NCI-H2196 treated with DMSO at 0.1 percent for 48 hours (cell line): ENCODE measurements around the gene KLF2.

Experiments used
- DNase-seq: peaks from one replicate; lab custom pipeline; 2025; ENCODE audit not compliant: unreplicated experiment; lab: John Stamatoyannopoulos, UW

Gene KLF2

DNA sequence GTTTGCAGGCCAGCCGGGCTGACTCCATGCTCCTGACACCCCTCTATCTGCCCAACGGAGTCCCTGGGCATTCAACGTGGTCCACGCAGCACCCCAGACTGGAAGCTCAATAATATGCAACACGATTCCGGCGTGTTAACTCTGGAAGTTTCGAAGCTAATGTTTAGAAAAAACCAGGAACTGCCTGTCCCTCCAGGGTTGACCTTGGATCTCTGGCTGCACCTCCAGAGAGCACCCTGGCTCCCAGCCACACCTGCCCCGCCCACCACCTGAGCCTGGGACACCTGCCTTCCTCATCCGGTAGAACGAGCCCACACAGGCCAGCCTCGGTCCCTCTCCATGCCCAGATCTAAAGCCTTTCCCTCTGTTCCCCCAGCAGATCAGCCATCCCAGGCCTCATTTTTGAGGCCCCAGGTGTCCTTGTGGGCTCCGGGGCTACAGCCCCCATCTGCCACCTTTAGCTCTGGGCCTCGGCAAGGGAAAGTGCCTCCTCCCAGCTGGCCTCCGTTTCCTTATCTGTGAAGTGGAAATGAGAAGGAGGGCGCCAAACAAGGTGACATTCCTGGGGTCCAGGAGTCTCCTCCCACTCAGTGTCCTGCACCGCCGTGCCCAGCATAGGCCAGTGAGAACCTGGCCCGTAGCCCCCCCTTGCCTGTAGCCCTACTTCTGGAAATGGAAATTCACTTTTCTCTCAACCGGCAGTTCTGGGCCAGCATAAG is 38.7 kb downstream of the KLF2 start:
- DNase-seq = peak; percentile 45

DNA sequence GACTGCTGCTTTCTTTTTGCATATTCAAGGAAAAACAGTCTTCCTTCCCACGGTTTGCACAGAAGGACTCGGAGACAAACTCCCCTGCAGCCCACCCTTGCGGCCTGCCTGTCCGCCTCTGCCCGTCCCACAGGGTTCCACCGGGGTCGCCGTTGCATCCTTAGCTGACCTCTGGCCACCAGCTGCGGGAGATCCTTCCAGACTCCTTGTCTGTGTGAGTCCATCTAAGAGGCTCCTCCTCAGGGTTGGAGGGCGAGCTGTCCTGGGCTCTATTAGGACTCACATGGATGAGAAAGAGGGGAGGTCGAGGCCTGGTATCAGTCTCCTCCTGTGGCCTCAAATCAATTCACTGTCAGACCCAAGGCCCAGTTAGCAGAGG is 39.2 kb downstream of the KLF2 start:
- DNase-seq = no peak

DNA sequence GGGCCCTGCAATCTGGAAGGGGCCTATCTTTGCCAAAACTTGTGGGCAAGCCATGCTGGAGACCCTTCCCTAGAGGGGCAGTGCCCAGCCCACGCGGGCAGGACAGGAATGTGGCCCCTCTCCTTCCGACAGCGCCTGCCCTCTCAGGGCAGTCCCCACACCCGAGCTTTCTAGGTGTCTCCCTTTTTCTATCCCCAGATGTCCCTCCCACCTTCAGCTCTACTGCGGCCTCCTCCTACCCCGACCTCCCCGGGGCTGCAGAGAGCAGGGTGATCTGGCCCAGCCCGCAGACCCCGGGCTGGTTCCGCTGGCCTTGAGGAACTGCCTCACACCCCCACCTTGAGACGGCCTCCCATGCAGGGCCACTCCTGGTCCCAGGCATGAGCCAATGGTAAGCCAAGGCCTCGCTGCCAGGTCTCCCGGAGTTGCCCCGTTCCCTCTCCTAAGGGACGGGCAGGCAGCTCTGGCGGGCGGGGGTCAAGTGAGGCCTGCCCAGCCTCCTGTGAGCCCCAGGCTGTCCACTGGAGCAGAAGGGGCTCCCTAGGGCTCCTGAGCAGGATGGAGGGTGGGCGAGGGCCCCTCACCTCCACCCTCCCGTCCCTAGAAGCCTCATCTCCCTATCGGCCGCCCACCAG is 39.7 kb downstream of the KLF2 start:
- no peak for DNase-seq

DNA sequence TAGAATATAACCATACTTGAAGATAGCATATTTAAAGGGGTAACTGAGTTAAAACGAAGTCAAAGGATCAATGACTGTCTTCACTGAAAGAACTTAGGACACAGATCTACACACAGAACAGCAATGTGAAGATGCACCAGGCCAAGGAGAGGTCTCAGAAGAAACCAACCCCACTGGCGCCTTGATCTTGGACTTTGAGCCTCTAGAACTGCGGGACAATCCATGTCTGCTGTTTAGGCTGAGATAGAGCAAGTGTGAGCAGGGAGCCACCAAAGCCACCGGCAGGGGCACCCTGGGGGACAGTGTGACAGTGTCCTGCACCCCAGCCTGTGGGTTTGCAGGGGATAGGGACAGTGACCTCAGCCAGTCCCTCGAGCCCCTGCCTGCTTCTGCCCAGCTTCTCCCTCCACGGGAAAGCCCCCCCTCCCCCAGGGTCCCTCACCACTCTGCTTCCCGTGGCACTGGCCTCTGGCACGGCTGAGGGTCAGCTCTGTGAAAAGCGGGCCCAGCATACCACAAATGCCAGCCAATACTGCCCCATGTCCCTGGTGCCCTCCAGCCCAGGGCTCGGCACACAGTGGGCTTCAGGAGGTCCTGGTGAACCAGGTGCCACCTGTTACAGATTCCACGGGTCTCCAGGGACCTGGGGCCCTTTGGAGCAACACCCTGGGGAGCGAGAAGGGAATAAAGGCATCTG is 40.8 kb downstream of the KLF2 start:
- DNase-seq = no peak

DNA sequence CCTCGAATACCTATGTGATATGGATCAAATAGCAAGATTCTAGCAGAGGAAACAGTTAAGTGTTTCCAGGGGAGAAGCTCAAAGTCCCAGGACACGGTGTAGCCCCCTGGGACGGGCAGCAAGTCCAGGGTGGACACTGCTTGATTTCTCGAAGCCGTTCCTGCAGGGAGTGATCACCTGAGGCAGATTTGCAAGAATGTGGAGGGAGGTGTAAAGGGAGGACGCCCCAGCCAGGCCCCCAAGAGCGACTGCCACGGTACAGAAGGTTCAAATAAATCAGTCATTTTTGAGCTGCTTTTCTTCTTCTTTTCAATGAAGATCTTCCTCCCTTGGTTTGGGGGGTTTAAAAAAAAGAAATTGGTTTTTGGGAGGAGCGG is 41.4 kb downstream of the KLF2 start:
- DNase-seq = no peak

DNA sequence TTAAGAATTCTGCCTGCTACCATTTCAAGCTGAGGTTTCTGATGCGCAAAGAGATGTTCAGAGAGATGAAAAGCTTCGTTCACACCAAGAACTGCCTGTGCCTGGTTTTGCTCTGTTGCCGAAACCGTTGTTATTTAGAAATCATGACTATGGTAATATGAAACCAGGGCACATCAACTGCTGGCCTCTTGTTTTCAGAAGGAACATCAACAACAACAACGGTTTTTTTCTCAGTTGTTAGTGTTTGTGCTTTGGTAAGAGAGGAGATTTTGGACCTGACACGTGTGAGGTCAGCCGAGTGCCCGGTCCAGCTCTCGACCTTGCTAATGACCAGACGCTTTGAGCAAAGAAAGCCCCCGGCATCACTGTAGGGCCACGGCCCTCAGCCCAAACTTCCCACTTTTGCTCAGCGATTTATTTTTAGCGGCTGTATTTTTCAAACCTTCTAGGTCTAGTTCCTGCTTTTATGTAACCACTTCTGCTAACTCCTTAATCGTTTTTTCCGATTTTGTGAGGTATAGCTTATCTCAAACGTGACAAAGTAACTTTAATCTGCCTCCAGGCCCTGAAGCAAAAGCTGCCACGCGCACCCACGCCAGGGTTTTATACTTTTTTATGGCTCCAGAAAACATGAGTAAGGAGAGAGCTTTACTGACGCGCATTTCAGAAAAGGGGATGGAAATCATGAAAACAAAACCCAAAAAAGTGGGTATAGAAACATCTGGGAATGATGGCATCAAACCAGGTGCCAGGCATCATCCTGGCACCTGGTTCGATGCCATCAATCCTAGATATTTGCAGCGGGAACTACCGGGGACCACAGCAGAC is 42.0 kb downstream of the KLF2 start:
- DNase-seq = no peak

DNA sequence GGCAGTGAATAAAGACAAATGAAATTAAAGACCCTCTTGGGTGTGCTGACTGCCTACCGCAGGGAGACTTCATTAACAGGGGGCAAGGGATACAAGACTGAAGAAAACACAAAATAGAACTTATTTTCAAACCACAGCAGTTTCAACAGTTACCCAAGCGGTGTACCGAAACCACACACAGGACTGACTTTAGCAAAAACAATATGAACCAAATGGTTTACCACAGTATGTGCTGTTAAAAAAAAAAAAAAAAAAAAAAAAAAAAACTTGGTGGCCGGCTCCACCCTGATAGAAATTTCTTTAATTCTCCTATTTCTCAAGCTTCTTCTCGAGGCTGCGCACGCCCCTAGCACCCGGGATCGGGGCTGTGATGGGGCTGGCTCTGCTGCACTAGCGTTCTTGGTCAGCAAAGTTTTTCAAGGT is 42.6 kb downstream of the KLF2 start:
- DNase-seq = no peak

DNA sequence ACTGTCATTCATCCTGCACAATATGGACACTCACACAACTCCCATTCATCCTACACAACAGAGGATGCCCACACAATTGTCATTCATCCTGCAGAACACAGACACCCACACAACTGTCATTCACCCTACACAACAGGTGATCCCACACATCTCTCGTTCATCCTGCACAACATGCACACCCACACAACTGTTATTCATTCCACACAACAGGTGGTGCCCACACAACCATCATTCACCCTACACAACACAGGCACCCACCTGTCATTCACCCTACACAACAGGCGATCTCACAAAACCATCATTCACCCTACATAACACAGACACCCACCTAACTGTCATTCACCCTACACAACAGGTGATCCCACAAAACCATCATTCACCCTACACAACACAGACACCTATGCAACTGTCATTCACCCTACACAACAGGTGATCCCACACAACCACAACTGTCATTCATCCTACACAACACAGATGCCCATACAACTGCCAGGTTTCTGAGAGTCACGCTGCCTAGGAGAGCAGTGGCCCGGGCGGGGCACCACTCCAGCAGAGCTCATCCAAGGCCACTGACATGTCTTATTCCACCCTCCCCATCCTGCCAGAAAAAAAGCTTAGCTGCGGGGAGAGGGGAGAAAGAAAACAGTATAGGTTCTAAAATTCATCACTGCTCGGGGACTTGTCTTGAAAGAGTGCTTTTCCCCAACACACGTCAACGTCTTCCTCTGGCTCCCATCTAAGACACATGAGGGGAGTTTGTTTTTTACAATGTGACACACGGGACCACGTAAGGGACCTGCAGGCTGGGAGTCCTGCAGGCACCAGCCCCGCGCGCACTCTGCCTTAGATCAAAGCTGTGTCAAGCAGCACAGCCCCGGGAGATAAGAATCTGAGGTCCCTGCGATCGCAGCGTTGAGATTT is 44.0 kb downstream of the KLF2 start:
- DNase-seq = no peak

DNA sequence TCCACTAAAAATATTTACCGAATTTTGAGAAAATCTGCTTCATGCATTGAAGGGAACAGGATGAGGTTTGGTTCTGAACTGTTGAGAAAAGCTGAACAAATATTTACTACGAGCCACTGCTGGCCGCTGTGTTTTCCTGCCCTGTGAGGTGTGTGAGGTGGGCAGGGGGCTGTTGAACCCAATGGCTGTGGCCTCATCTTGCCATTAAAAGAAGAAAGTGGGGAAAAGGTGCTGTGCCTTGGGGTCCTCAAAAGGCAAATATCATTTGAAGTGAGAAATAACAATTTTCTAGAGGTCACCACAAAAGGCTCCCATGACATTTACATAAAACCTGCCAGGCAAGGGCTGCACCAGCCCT is 44.7 kb downstream of the KLF2 start:
- no peak for DNase-seq

DNA sequence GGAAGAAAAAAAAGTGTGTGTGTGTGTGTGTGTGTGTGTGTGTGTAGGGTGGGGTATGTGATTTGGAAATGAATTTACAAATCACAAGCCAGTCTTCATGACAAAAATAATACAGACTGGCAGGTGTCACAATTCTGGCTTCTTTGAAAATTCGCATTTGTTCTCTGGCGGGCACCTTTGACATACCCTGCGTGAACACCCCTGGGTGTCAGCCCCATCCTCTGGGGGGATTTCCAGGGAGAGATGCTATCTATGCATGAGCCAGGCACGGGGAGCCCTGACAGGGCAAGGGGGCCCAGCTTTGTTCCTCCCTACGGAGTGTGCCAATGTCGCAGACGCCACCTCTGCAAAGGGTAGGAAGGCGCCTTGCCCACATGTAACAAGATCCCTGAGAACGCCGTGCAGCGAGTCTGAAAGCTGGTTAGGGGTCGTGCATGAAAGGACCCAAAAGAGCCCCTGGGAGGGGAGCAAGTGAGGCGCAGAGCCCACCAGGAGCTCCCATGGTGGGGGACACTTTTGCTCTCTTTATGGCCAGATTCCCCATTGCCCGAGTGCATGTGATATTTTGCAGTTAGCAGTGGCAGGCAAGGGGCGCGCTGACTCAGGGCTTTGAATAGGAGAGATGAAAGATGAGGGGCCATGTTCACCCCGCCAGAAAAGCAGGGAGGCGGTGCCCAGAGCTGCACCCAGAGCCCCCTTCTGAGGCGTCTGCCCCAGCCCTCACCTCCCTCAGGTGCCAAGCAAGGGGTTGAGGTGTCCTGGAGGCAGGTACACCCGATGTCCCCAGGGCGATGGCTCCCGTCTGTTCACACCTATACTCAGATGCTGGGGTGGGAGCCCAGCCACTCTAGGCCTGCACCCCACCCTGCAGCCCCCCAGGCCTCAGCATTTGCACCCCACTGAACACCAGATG is 45.3 kb downstream of the KLF2 start:
- DNase-seq = no peak

DNA sequence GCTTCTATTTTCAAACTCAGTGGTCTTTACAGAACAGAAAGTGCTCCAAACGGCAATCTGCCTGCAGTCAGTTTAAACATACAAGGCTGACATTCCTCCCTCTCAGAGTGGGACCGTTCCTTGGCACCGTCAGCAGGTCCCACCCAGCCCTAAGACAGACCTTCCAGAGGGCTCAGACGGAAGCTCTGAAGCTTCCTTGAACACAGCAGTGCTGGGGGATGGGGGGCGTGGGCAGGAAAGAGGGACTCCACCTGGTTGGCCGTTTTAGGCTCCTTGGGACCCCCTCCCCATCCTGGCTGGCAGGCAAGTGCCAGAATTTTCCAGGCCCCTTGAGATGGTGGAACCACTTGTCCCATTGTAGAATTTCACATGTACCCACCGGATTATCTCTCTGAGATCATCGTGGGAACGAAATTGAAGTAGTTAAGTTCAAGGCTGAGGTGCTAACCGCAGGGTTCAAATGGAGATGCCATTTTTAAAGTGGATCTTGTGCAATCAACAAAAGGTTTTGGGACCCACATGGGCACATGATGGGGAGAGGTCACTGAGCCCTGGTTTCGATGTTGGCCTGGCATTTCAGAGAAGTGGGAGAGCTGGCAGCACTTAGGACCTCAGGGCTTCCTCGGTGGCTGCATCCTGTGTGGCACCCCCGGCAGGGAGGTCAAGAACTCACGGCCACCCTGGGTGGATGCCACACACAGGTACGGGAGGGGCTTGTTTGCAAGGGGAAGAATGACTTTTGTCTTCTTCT is 46.2 kb downstream of the KLF2 start:
- DNase-seq = no peak

DNA sequence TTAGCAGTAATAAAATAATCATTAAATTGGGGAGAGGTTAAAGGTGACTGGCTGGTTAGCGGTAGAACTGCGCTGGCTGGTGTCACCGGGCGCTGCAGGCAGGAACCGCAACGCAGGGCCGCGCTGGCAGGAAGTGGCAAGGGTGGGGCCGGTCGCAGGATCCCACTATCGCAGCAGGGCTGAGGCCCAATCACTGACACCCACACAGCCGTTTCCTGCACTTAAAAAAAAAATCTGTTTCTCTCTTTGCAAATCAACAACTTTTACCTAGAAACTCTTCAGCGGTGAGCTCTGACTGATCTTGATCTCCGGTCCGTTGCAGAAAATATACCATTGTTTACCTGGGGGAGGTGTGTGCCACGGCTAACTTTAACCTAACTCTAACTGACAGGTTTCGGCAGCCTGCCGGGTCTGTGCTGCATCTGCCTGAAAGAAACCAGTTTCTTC is 46.9 kb downstream of the KLF2 start:
- no peak for DNase-seq

DNA sequence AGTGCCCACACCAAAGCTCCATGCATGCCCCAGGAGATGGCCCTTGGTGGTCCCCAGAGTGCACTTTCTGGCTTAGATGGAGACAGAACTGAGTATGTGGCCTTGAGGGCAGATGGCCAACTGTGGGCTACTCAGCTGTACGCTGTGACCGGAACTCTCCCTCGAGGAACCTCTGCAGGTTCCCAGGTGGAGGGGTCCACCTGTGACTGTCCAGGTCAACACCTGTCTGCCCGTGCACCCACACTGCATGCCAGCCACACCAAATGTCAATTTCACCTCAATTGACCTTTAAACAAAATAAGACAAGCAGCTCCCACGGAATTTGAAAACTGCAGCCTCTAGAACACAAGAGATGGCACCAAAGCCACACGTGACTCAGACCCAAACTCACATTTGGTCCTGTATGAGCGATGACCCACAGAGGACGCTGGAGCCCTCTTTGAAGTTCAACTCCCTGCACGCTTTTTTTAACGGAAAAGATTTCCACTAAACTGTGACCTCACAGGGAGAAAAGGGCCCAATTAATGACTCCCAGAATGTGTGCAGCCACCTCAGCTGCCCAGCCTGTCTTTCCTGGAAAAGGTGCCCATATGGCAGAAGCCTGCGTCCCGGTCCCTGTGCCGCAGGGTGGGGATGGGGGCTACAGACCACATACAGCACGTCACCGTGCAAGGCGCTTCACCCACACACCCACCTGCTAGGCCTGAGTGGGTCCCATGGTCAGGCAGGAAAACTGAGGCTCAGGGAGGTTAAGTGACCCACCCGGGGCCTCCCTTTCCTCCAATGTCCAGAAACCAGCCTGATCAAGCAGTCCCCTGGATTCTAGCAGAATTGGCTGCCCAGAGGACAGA is 47.7 kb downstream of the KLF2 start:
- DNase-seq = no peak

DNA sequence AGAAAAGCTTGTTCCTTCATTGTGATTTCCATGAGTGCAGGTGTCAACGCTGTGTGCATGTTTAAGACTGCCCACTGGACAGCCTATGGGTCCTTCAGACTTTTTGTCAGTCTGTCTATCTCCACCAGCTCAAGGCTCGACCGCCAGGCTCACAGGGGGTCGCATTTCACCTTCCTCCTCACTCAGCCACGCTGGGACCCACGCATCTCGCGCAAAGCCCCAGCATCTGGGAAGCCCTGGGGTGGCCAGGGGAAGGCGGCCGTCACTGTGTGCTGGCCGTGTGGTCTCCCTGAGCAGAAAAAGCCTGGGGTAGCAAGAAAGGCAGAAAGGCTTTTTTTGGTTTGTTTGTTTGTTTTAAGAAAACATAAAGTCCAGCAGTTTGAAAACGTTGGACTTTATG is 48.5 kb downstream of the KLF2 start:
- DNase-seq = no peak

DNA sequence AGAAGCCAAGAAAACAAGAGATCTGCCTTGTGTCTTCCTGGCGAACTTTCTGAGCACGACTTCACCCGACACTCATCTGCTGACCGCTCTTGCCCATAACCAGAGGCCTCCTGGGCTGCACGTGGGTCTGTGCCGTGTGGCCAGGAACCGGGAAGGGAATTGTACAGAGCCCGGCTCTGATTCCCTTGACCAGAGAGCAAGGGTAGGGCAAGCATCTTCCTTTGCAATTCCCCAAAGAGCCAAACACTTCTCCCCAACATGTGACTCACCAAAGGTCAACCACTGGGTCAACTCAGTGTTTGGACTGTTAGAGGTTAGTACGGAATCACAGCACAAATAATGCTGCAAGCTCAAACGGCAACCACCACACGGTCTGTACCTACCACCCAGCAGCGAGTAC is 48.9 kb downstream of the KLF2 start:
- no peak for DNase-seq

DNA sequence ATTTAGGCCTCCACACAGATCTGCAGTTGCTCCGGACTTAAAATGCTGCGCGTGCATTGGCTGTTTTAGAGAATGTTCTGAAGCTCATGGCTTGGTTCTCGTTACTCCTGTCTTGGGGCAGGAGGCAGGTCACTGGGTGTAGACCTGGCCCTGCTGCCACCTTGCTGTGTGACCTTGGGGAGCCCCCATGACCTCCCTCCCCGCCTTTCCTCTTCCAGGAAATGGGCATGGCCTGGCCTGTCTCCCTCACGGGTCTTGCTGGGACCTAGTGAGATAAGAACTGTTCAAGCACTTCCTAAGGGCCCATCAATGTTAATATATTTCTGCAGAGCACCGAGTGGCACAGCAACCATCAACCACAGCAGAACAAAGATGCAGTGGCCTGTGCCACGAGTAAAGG is 49.4 kb downstream of the KLF2 start:
- no peak for DNase-seq

DNA sequence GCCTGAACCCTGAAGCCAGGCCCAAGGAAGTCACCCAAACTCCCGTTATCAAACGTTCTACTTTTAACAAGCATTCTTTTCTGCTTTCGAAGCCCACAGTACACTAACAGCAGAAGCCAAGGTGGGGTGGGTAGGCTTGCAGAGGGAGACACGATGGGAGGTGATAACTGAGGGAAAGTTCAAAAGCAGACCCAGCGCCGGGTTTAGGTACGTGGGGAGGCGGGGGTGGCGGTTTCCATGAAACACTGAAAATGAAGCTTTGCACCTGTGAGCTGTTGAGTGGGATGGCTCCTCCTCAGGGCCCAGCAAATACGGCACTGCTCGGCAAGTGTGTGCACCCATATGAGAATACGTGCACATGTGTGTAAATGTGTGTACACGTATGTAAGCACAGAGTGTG is 49.8 kb downstream of the KLF2 start:
- DNase-seq = no peak
